Measurements from ENCODE around the gene KIAA1217.

Gene KIAA1217

DNA sequence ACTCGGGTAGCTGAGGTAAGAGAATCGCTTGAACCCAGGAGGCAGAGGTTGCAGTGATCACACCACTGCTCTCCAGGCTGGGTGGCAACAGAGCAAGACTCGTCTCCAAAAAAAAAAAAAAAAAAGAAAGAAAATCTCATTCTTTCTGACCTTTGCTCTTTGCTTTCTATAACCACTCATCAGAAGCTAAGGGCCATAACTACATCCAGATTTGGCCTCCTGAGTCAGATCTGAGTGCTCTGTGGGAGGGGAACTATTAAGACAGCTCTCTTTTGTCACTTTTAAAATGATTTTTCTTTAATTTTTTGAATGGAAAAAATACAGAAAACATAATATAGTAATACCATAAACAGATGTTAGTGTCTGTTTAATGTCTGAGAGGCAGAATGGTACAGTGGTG, 210.1 kb downstream of the KIAA1217 start:
- Histone ChIP-seq H3K9me2 (replicated peaks; ENCODE audit: insufficient read depth, low read length) (no peaks in the 10 kb centered on the region), H3K36me3 (ENCODE audit: low read length) (no peaks in the 10 kb centered on the region), H3F3A (ENCODE audit: insufficient read depth) (no peaks in the 10 kb centered on the region), H3K27me3 (ENCODE audit: low read length) (no peaks in the 10 kb centered on the region), H4K20me1 (ENCODE audit: low read depth, low read length) (no peaks in the 10 kb centered on the region), H3K79me2 (ENCODE audit: insufficient read depth, low read length) (no peaks in the 10 kb centered on the region), H3K27ac (ENCODE audit: low read depth, low read length) (no peak overlapping the region), H3K9me3 (ENCODE audit: insufficient read depth, low read length) (no peaks in the 10 kb centered on the region; the same call in 1 of the 2 replicates), H3K9ac (ENCODE audit: low read length) (no peak overlapping the region), H2AFZ (ENCODE audit: low read depth, low read length, severe bottlenecking) (no peak overlapping the region), H3K4me3 (ENCODE audit: insufficient read depth, low read length, poor library complexity, severe bottlenecking) (no peak overlapping the region), H3K4me2 (ENCODE audit: low read depth, low read length, poor library complexity, severe bottlenecking) (no peak overlapping the region)
- no peak for TF ChIP-seq EZH2phosphoT487 (conservative IDR thresholded peaks at IDR 0.05; ENCODE audit: low read length)
- TF ChIP-seq, protein P1, sequence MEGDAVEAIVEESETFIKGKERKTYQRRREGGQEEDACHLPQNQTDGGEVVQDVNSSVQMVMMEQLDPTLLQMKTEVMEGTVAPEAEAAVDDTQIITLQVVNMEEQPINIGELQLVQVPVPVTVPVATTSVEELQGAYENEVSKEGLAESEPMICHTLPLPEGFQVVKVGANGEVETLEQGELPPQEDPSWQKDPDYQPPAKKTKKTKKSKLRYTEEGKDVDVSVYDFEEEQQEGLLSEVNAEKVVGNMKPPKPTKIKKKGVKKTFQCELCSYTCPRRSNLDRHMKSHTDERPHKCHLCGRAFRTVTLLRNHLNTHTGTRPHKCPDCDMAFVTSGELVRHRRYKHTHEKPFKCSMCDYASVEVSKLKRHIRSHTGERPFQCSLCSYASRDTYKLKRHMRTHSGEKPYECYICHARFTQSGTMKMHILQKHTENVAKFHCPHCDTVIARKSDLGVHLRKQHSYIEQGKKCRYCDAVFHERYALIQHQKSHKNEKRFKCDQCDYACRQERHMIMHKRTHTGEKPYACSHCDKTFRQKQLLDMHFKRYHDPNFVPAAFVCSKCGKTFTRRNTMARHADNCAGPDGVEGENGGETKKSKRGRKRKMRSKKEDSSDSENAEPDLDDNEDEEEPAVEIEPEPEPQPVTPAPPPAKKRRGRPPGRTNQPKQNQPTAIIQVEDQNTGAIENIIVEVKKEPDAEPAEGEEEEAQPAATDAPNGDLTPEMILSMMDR (IDR thresholded peaks at IDR 0.05; ENCODE audit: insufficient read depth, low read length, poor library complexity, severe bottlenecking) = no peak

DNA sequence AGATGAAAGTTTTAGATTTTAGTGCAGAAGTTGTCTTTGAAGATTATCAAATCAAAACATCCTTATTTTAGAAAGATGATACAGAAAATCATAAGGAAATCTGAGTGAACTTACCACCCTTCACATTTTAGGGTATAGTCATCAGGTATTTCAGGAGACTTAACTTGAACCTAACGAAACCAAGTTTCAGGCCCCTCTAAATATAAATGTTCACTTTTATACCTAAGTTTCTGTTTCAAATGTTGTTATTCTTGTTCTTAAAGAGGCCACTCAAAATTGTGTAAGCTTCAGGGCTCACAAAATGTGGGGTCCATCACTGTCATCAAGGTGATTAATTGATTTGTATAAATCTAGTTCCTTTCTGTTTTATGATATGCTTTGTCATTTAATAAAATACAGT, 216.2 kb downstream of the KIAA1217 start:
- Histone ChIP-seq H3K9ac (ENCODE audit: low read length) (no peak overlapping the region), H3K27me3 (ENCODE audit: low read length) (no peaks in the 10 kb centered on the region), H4K20me1 (ENCODE audit: low read depth, low read length) (no peaks in the 10 kb centered on the region), H3K27ac (ENCODE audit: low read depth, low read length) (no peak overlapping the region), H3F3A (ENCODE audit: insufficient read depth) (no peaks in the 10 kb centered on the region), H3K36me3 (ENCODE audit: low read length) (no peaks in the 10 kb centered on the region), H2AFZ (ENCODE audit: low read depth, low read length, severe bottlenecking) (no peak overlapping the region), H3K9me3 (ENCODE audit: insufficient read depth, low read length) (no peaks in the 10 kb centered on the region), H3K4me3 (ENCODE audit: insufficient read depth, low read length, poor library complexity, severe bottlenecking) (no peak overlapping the region), H3K4me2 (ENCODE audit: low read depth, low read length, poor library complexity, severe bottlenecking) (no peak overlapping the region), H3K79me2 (ENCODE audit: insufficient read depth, low read length) (no peaks in the 10 kb centered on the region), H3K9me2 (replicated peaks; ENCODE audit: insufficient read depth, low read length) (0 out of 2 replicates have a peak, but pooled peaks cover 4% of the 10 kb centered on the region)
- no peak for TF ChIP-seq EZH2phosphoT487 (conservative IDR thresholded peaks at IDR 0.05; ENCODE audit: low read length)
- TF ChIP-seq, protein P1 (IDR thresholded peaks at IDR 0.05; ENCODE audit: insufficient read depth, low read length, poor library complexity, severe bottlenecking) = no peak

DNA sequence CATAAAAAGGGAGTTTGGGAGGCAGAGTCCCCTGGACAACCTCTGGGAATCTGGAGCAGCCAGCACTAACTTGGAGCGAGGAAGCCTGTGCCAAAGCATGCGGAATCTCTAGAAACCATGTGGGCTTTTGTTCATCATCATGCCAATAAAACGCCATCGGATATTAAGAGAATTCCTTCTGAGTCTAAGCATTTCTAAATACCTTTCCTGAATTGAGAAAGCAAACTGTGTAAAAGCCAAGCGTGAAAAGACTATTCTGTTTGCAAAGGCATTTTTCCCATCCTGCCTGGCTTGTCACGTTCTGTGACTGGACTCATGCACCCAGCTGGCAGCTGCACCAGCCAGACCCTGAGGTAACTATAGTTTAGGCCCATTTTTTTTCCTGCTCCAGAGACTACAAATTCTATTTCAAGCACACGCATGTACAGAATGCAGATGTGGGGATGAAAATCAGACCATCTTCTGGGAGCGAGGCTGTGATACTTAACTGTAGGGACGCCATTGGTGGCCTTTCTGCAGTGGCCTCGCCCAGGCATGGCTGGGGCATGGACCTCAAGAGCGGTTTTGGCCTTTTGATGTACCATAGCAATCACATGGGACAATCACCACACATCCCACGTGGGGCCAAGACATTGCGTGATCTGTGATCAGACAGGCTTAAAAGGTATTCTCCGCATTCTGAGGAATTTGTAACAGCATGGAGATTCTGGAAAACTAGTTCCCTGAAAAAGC, 218.9 kb downstream of the KIAA1217 start:
- no peaks in the 10 kb centered on the region for H3K27me3 ChIP-seq (ENCODE audit: low read length)
- no peaks in the 10 kb centered on the region for H3K9me3 ChIP-seq (ENCODE audit: insufficient read depth, low read length)
- H2AFZ ChIP-seq (ENCODE audit: low read depth, low read length, severe bottlenecking) = no peak overlapping the region
- H3K4me3 ChIP-seq (ENCODE audit: insufficient read depth, low read length, poor library complexity, severe bottlenecking) = no peak overlapping the region
- H3K27ac ChIP-seq (ENCODE audit: low read depth, low read length) = no peak overlapping the region
- no peaks in the 10 kb centered on the region for H3K36me3 ChIP-seq (ENCODE audit: low read length)
- 0 out of 2 replicates have a peak, but pooled peaks cover 4% of the 10 kb centered on the region for H3K9me2 ChIP-seq (replicated peaks; ENCODE audit: insufficient read depth, low read length)
- H3K9ac ChIP-seq (ENCODE audit: low read length) = no peak overlapping the region
- H3K4me2 ChIP-seq (ENCODE audit: low read depth, low read length, poor library complexity, severe bottlenecking) = no peak overlapping the region
- no peak for TF ChIP-seq EZH2phosphoT487 (conservative IDR thresholded peaks at IDR 0.05; ENCODE audit: low read length)
- TF ChIP-seq, protein P1 (IDR thresholded peaks at IDR 0.05; ENCODE audit: insufficient read depth, low read length, poor library complexity, severe bottlenecking) = no peak
- H3F3A ChIP-seq (ENCODE audit: insufficient read depth) = no peaks in the 10 kb centered on the region
- no peaks in the 10 kb centered on the region for H3K79me2 ChIP-seq (ENCODE audit: insufficient read depth, low read length)
- H4K20me1 ChIP-seq (ENCODE audit: low read depth, low read length) = no peaks in the 10 kb centered on the region
